ENCODE measurements around the gene GSTM4. TPM values are rescaled to one million over a fixed set of nuclear protein-coding genes. Genes with fewer than 3 reads are reported as not detected.

The GSTM4 gene
- total RNA-seq, 6 experiments from 2014 or later = 16.0 to 27.1 (median 24.8) TPM

Other genes starting within 250 kb of the GSTM4 start
- gene PSMA5, start 229.7 kb upstream of the GSTM4 start, total RNA-seq (2021; fragmentation: NEBNext Ultra II Directional; extraction: Animal tissue kit (Norgen Biotek cat#: 25700)) = 100 to 1,000 TPM; 145 to 195 (median 188) TPM
- 10 to 100 TPM; 16.0 to 34.1 (median 18.5) TPM for gene SYPL2, start 189.6 kb upstream of the GSTM4 start, total RNA-seq (2021; fragmentation: NEBNext Ultra II Directional; extraction: Animal tissue kit (Norgen Biotek cat#: 25700))
- 1 to 10 TPM; 5.6 to 7.3 (median 6.4) TPM for gene ATXN7L2, start 172.2 kb upstream of the GSTM4 start, total RNA-seq (2021; fragmentation: NEBNext Ultra II Directional; extraction: Animal tissue kit (Norgen Biotek cat#: 25700))
- 10 to 100 TPM in 1 of 6 experiments, 1 to 10 TPM in 5; 7.2 to 10.3 (median 8.1) TPM for gene CYB561D1, start 162.0 kb upstream of the GSTM4 start, total RNA-seq (2021; fragmentation: NEBNext Ultra II Directional; extraction: Animal tissue kit (Norgen Biotek cat#: 25700))
- gene AMIGO1, start 146.4 kb upstream of the GSTM4 start, total RNA-seq (2021; fragmentation: NEBNext Ultra II Directional; extraction: Animal tissue kit (Norgen Biotek cat#: 25700)) = 1 to 10 TPM; 3.0 to 8.3 (median 4.3) TPM
- gene GPR61, start 116.2 kb upstream of the GSTM4 start, total RNA-seq (2021; fragmentation: NEBNext Ultra II Directional; extraction: Animal tissue kit (Norgen Biotek cat#: 25700)) = under 1 TPM in 1 of 6 experiments, not detected in 5; 0.12 TPM
- 10 to 100 TPM; 10.6 to 11.7 (median 11.2) TPM for gene GNAI3, start 107.5 kb upstream of the GSTM4 start, total RNA-seq (2021; fragmentation: NEBNext Ultra II Directional; extraction: Animal tissue kit (Norgen Biotek cat#: 25700))
- gene GNAT2, start 36.5 kb upstream of the GSTM4 start, total RNA-seq (2021; fragmentation: NEBNext Ultra II Directional; extraction: Animal tissue kit (Norgen Biotek cat#: 25700)) = under 1 TPM in 3 of 6 experiments, not detected in 3; 0.11 to 0.40 (median 0.34) TPM
- 100 to 1,000 TPM; 127 to 172 (median 139) TPM for gene AMPD2, start 36.3 kb upstream of the GSTM4 start, total RNA-seq (2021; fragmentation: NEBNext Ultra II Directional; extraction: Animal tissue kit (Norgen Biotek cat#: 25700))
- gene GSTM2, start 12.0 kb downstream of the GSTM4 start, total RNA-seq (2021; fragmentation: NEBNext Ultra II Directional; extraction: Animal tissue kit (Norgen Biotek cat#: 25700)) = 10 to 100 TPM; 32.4 to 53.4 (median 46.1) TPM
- 10 to 100 TPM; 14.7 to 50.1 (median 46.5) TPM for gene GSTM1, start 31.7 kb downstream of the GSTM4 start, total RNA-seq (2021; fragmentation: NEBNext Ultra II Directional; extraction: Animal tissue kit (Norgen Biotek cat#: 25700))
- gene GSTM5, start 56.2 kb downstream of the GSTM4 start, total RNA-seq (2021; fragmentation: NEBNext Ultra II Directional; extraction: Animal tissue kit (Norgen Biotek cat#: 25700)) = 1 to 10 TPM; 4.3 to 7.1 (median 5.5) TPM
- gene GSTM3, start 84.9 kb downstream of the GSTM4 start, total RNA-seq (2021; fragmentation: NEBNext Ultra II Directional; extraction: Animal tissue kit (Norgen Biotek cat#: 25700)) = 10 to 100 TPM; 36.9 to 51.3 (median 43.6) TPM
- not detected for gene EPS8L3, start 107.8 kb downstream of the GSTM4 start, total RNA-seq (2021; fragmentation: NEBNext Ultra II Directional; extraction: Animal tissue kit (Norgen Biotek cat#: 25700))

Data from HFFc6 (cell line).